T-cell (primary cell): ENCODE measurements around the gene TSPAN18. TPM values are rescaled to one million over a fixed set of nuclear protein-coding genes. Genes with fewer than 3 reads are reported as not detected.

Source experiments
- ATAC-seq, 4 experiments: fragments of 200-7000 bp in 3 of 4; fragments of 150-1000 bp in 1 of 4; cut with Tn5 transposase; replicated peaks in 1 of 4; 1 replicate in 3 of 4; 2 replicates in 1 of 4; pipeline ENCODE4 v1.10.0; 2021; ENCODE audit warnings: moderate library complexity in 3 of 4, mild to moderate bottlenecking in 2 of 4, moderate number of reproducible peaks in 1 of 4
- CTCF ChIA-PET, 2 donors: fragments of 300-600 bp; sonication (Branson Sonifier 250); formaldehyde crosslinking; loops; one replicate each; lab custom pipeline; 2022; ENCODE audit warnings: antibody characterized with exemption in 2 of 2; lab: Charles Lee
- POLR2A ChIA-PET, 2 donors: fragments of 300-600 bp; sonication (Branson Sonifier 250); formaldehyde crosslinking; loops; one replicate each; lab custom pipeline; 2022; ENCODE audit warnings: antibody characterized with exemption in 2 of 2; lab: Charles Lee
- DNase-seq, 35 experiments: peaks; one replicate each; pipeline versions ENCODE4 v3.0.0 to v3.0.0-alpha.2; 2013 to 2023
- H3K27ac ChIP-seq: one replicate; pipeline ENCODE4 v1.5.1; 2013; ENCODE audit warnings: low read length
- H3K27me3 ChIP-seq, 2 experiments: replicated peaks in 1 of 2; 1 replicate in 1 of 2; 2 replicates in 1 of 2; pipeline versions ENCODE4 v1.6.1 to v1.7.0; 2013; ENCODE audit warnings: low read length in 1 of 2, mixed read lengths in 1 of 2; ENCODE audit not compliant: control insufficient read depth in 2 of 2, insufficient read depth in 2 of 2; ENCODE audit errors: extremely low read depth in 1 of 2
- H3K36me3 ChIP-seq, 2 donors: 1 replicate in 1 of 2; 2 replicates in 1 of 2; pipeline versions ENCODE4 v1.6.1 to v1.7.0; 2013; ENCODE audit warnings: low read length in 1 of 2; ENCODE audit not compliant: control insufficient read depth in 2 of 2, insufficient read depth in 1 of 2; ENCODE audit errors: extremely low read depth in 1 of 2
- H3K4me1 ChIP-seq, 2 experiments: 1 replicate in 1 of 2; 2 replicates in 1 of 2; pipeline versions ENCODE4 v1.6.1 to v1.7.0; 2013; ENCODE audit warnings: low read length in 2 of 2, mixed read lengths in 1 of 2; ENCODE audit not compliant: insufficient read depth in 2 of 2, control insufficient read depth in 1 of 2; ENCODE audit errors: extremely low read depth in 1 of 2
- H3K4me3 ChIP-seq, 2 donors: 1 replicate in 1 of 2; 2 replicates in 1 of 2; pipeline versions ENCODE4 v1.5.1 to v1.7.0; 2013; ENCODE audit warnings: mild to moderate bottlenecking in 2 of 2, low read length in 1 of 2, moderate library complexity in 1 of 2; ENCODE audit not compliant: control insufficient read depth in 1 of 2; ENCODE audit errors: extremely low read depth in 1 of 2
- H3K9me3 ChIP-seq: 2 replicates; pipeline ENCODE4 v1.7.0; 2013
- H3K27ac Mint-ChIP-seq, 2 donors: one replicate each; pipeline ENCODE4 v1.8.0; 2020 to 2021; ENCODE audit warnings: mild to moderate bottlenecking in 2 of 2, mixed read lengths in 2 of 2
- H3K27me3 Mint-ChIP-seq, 2 donors: one replicate each; pipeline ENCODE4 v1.8.0; 2021 to 2022; ENCODE audit warnings: mixed read lengths in 2 of 2
- H3K36me3 Mint-ChIP-seq: one replicate; pipeline ENCODE4 v1.8.0; 2021; ENCODE audit warnings: mixed read lengths
- H3K4me1 Mint-ChIP-seq, 3 donors: one replicate each; pipeline ENCODE4 v1.8.0; 2020 to 2022; ENCODE audit warnings: mixed read lengths in 3 of 3, mild to moderate bottlenecking in 1 of 3
- H3K4me3 Mint-ChIP-seq, 3 donors: one replicate each; pipeline ENCODE4 v1.8.0; 2020 to 2022; ENCODE audit warnings: mild to moderate bottlenecking in 3 of 3, mixed read lengths in 3 of 3, moderate library complexity in 3 of 3
- H3K9me3 Mint-ChIP-seq, 3 donors: one replicate each; pipeline ENCODE4 v1.8.0; 2020 to 2022; ENCODE audit warnings: mixed read lengths in 3 of 3
- WGBS: methylation state at CpG from one replicate; pipeline ENCODE4 v1.1.5; 2013; ENCODE audit warnings: missing lambda C conversion rate; ENCODE audit not compliant: insufficient coverage; 5-methylcytosine and 5-hydroxymethylcytosine counted together
- total RNA-seq, 35 experiments: library from RNA in 6 of 35; stranded (reverse) in 6 of 35; fragments of 120-200 nt in 1 of 35; gene quantifications; one replicate each; pipeline versions ENCODE4 v1.2.1 to v1.2.4 and lab custom pipeline; 2013 to 2026

The TSPAN18 gene
- total RNA-seq, 5 donors from 2014 or later (not counting 1 experiment from before 2014, with no cell fraction given) = 18.4 to 59.1 (median 25.7) TPM

- H3K4me1 Mint-ChIP-seq = peaks cover 18 to 34% (median 24%) of the 10 kb centered on the region in 3 donors
- no peak overlapping the region for H3K27ac ChIP-seq
- DNase-seq (no peak), ATAC-seq (no peak)
- H3K9me3 Mint-ChIP-seq = no peaks in the 10 kb centered on the region
- CTCF ChIA-PET = no interaction called here
- H3K9me3 ChIP-seq = no peaks in the 10 kb centered on the region
- peaks cover 0 to 10% of the 10 kb centered on the region in 2 experiments for H3K4me1 ChIP-seq
- H3K36me3 Mint-ChIP-seq = no peaks in the 10 kb centered on the region
- H3K4me3 Mint-ChIP-seq = no peak overlapping the region
- peaks cover 5 to 17% of the 10 kb centered on the region in 2 donors for H3K27me3 Mint-ChIP-seq
- no peak overlapping the region for H3K27ac Mint-ChIP-seq
- peaks cover 0 to 16% of the 10 kb centered on the region in 2 experiments for H3K27me3 ChIP-seq
- POLR2A ChIA-PET = no interaction called here
- WGBS = 88% methylated on average over 11 of the region's 13 CpGs
- H3K4me3 ChIP-seq = no peak overlapping the region
- no peaks in the 10 kb centered on the region for H3K36me3 ChIP-seq
Measured at GRCh38 chr11:44698252-44698912, 28.4 kb upstream of the TSPAN18 start.

- 92% methylated on average over 9 of the region's 12 CpGs for WGBS
- CTCF ChIA-PET = no interaction called here
- H3K27me3 Mint-ChIP-seq = peaks cover 5 to 17% of the 10 kb centered on the region in 2 donors
- Histone ChIP-seq H3K27ac (no peak overlapping the region), H3K9me3 (no peaks in the 10 kb centered on the region), H3K27me3 (peaks cover 0 to 16% of the 10 kb centered on the region in 2 experiments), H3K4me1 (peaks cover 0 to 6% of the 10 kb centered on the region in 2 experiments), H3K36me3 (no peaks in the 10 kb centered on the region), H3K4me3 (no peak overlapping the region)
- POLR2A ChIA-PET = no interaction called here
- H3K4me3 Mint-ChIP-seq = no peak overlapping the region
- ATAC-seq (no peak), DNase-seq (no peak)
- peak overlapping the region in 1 of 2 donors; percentile 39 for H3K27ac Mint-ChIP-seq
- peaks cover 3% of the 10 kb centered on the region for H3K36me3 Mint-ChIP-seq
- H3K4me1 Mint-ChIP-seq = peaks cover 15 to 28% (median 19%) of the 10 kb centered on the region in 3 donors
- peaks cover 0 to 4% (median 2%) of the 10 kb centered on the region in 3 donors for H3K9me3 Mint-ChIP-seq
Measured at GRCh38 chr11:44699497-44700408, 27.0 kb upstream of the TSPAN18 start.

- no peak overlapping the region for H3K27ac Mint-ChIP-seq
- no CpG with 5 or more reads among the region's 2 CpGs for WGBS
- ATAC-seq (no peak), DNase-seq (no peak)
- no peaks in the 10 kb centered on the region for H3K9me3 ChIP-seq
- ChIA-PET POLR2A (no interaction called here), CTCF (no interaction called here)
- peaks cover 0 to 16% of the 10 kb centered on the region in 2 experiments for H3K27me3 ChIP-seq
- H3K36me3 ChIP-seq = no peaks in the 10 kb centered on the region
- H3K4me1 ChIP-seq = no peaks in the 10 kb centered on the region
- peaks cover 3% of the 10 kb centered on the region for H3K36me3 Mint-ChIP-seq
- peaks cover 5 to 17% of the 10 kb centered on the region in 2 donors for H3K27me3 Mint-ChIP-seq
- no peak overlapping the region for H3K27ac ChIP-seq
- no peak overlapping the region for H3K4me3 Mint-ChIP-seq
- peaks cover 0 to 4% (median 2%) of the 10 kb centered on the region in 3 donors for H3K9me3 Mint-ChIP-seq
- peaks cover 15 to 24% (median 18%) of the 10 kb centered on the region in 3 donors for H3K4me1 Mint-ChIP-seq
- no peak overlapping the region for H3K4me3 ChIP-seq
Measured at GRCh38 chr11:44701276-44701675, 25.5 kb upstream of the TSPAN18 start.

- POLR2A ChIA-PET = no interaction called here
- H3K27me3 Mint-ChIP-seq = peaks cover 5 to 17% of the 10 kb centered on the region in 2 donors
- peaks cover 0 to 4% (median 2%) of the 10 kb centered on the region in 3 donors for H3K9me3 Mint-ChIP-seq
- DNase-seq = no peak
- peaks cover 0 to 16% of the 10 kb centered on the region in 2 experiments for H3K27me3 ChIP-seq
- peaks cover 15 to 24% (median 18%) of the 10 kb centered on the region in 3 donors for H3K4me1 Mint-ChIP-seq
- 88% methylated on average over 1 of the region's 4 CpGs for WGBS
- H3K27ac Mint-ChIP-seq = no peak overlapping the region
- CTCF ChIA-PET = no interaction called here
- H3K4me3 ChIP-seq = no peak overlapping the region
- H3K36me3 ChIP-seq = no peaks in the 10 kb centered on the region
- H3K36me3 Mint-ChIP-seq = peaks cover 3% of the 10 kb centered on the region
- H3K9me3 ChIP-seq = no peaks in the 10 kb centered on the region
- H3K4me3 Mint-ChIP-seq = no peak overlapping the region
- no peaks in the 10 kb centered on the region for H3K4me1 ChIP-seq
- ATAC-seq = no peak
- H3K27ac ChIP-seq = no peak overlapping the region
Measured at GRCh38 chr11:44702889-44703288, 23.9 kb upstream of the TSPAN18 start.

GRCh38 chr11:44707094-44707493, 19.7 kb upstream of the TSPAN18 start:
- peaks cover 4 to 16% (median 8%) of the 10 kb centered on the region in 3 donors for H3K9me3 Mint-ChIP-seq
- peaks cover 30 to 39% (median 33%) of the 10 kb centered on the region in 3 donors for H3K4me1 Mint-ChIP-seq
- H3K36me3 ChIP-seq = no peaks in the 10 kb centered on the region
- no peak for ATAC-seq
- no peak for DNase-seq
- H3K9me3 ChIP-seq = no peaks in the 10 kb centered on the region
- POLR2A ChIA-PET = no interaction called here
- H3K4me1 ChIP-seq = peaks cover 0 to 12% of the 10 kb centered on the region in 2 experiments
- WGBS = no CpG with 5 or more reads among the region's 2 CpGs
- peaks cover 0 to 4% of the 10 kb centered on the region in 2 experiments for H3K27me3 ChIP-seq
- no peak overlapping the region for H3K27ac Mint-ChIP-seq
- peaks cover 3% of the 10 kb centered on the region for H3K36me3 Mint-ChIP-seq
- peaks cover 0 to 4% of the 10 kb centered on the region in 2 donors for H3K27me3 Mint-ChIP-seq
- no peak overlapping the region for H3K4me3 ChIP-seq
- no peak overlapping the region for H3K27ac ChIP-seq
- no peak overlapping the region for H3K4me3 Mint-ChIP-seq
- CTCF ChIA-PET = no interaction called here

- WGBS = 81% methylated on average over 7 of the region's 10 CpGs
- Histone ChIP-seq H3K9me3 (no peaks in the 10 kb centered on the region), H3K4me1 (peaks cover 0 to 12% of the 10 kb centered on the region in 2 experiments), H3K27me3 (peaks cover 0 to 4% of the 10 kb centered on the region in 2 experiments), H3K36me3 (no peaks in the 10 kb centered on the region), H3K27ac (no peak overlapping the region), H3K4me3 (no peak overlapping the region)
- H3K4me1 Mint-ChIP-seq = peaks cover 30 to 39% (median 30%) of the 10 kb centered on the region in 3 donors
- H3K9me3 Mint-ChIP-seq = peaks cover 4 to 16% (median 8%) of the 10 kb centered on the region in 3 donors
- H3K27me3 Mint-ChIP-seq = peaks cover 0 to 4% of the 10 kb centered on the region in 2 donors
- DNase-seq (no peak), ATAC-seq (no peak)
- H3K4me3 Mint-ChIP-seq = no peak overlapping the region
- CTCF ChIA-PET = interaction anchor here in 1 of 2 donors (0.7 kb wide), 1 partner anchor 396 kb away, joined by 4 read pairs; no protein-coding TSS in a partner anchor
- POLR2A ChIA-PET = no interaction called here
- H3K36me3 Mint-ChIP-seq = peaks cover 3% of the 10 kb centered on the region
- no peak overlapping the region for H3K27ac Mint-ChIP-seq
Measured at GRCh38 chr11:44708009-44708408, 18.8 kb upstream of the TSPAN18 start.
